ENCODE data around the gene HAP1.

- TF ChIP-seq CTCF (IDR thresholded peaks at IDR 0.05) (no peak), POLR2AphosphoS5 (IDR thresholded peaks at IDR 0.05; ENCODE audit: insufficient read depth in 1 of 2, low read depth in 1 of 2) (no peak), POLR2A (IDR thresholded peaks at IDR 0.05) (no peak)
Measured at GRCh38 chr17:41723801-41724475, 10.5 kb downstream of the HAP1 start.
